Fibroblast of peridontal ligament (primary cell): ENCODE results near the gene TBX1.
"Not testable (repeated sequence)": the region's sequence is repeated elsewhere in the genome, so short reads cannot be mapped to it uniquely, and the experiment has no call there.

Experiments used
- DNase-seq: peaks from one replicate; pipeline ENCODE4 v3.0.0-alpha.2; 2010; ENCODE audit errors: extremely low read depth

The TBX1 gene

GRCh38 chr22:19784384-19785175 lies 24.0 kb downstream of the TBX1 start:
- DNase-seq, result no peak

DNA sequence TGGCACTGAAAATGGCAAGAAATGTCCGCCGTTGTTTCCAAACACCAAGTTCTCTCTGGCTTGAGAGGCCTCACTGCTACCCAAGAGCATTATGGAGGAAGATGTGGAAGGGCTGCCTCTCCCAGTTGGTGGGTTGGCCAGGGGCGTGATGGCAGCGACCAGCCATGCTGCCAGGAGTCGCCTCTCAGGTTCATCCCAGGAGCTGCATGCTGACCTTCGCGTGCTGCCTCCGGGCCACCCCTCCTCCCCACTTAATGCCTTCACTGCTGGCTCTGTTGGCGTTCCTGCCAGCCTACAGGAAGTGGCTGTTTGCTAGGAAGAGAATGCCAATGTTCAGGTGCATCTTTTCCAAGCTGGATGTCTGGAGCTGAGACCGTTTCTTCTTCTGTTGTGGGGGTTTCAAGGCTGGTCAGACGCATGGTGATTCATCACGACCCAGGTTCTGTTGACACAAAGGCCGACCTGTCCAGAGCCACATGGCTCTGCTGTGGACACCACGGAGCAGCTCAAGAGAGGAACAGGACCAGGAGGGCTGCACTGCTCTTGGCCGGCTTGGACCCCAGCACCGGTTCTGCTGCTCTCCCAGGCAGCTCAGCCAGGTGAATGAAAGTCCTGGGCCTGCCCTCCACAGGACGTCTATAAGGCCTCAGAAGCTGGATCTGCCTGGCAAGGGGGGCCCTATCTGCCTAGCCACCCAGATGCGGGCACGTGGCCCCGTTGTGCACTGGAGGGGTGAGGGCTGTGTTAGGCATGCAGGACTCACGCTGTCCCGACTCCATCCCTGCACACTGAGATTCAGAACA lies 25.1 kb downstream of the TBX1 start:
- DNase-seq, result no peak

DNA sequence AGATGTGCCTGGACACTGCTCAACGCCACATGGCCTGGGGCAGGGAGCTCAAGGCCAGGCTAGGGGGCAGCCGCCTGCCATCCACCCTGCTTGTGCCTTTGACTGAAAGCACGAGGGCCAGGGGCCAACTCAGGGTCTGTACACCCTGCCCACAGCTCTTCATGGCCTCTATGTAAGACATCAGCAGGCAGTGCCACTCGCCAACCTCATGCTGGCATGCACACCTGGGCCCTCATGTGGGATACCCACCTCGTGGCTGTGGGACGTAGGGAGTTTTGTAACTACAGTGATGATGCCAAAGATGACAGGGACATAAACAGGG lies 25.6 kb downstream of the TBX1 start:
- DNase-seq, result no peak

GRCh38 chr22:19786959-19787848 lies 26.6 kb downstream of the TBX1 start:
- DNase-seq, result no peak

DNA sequence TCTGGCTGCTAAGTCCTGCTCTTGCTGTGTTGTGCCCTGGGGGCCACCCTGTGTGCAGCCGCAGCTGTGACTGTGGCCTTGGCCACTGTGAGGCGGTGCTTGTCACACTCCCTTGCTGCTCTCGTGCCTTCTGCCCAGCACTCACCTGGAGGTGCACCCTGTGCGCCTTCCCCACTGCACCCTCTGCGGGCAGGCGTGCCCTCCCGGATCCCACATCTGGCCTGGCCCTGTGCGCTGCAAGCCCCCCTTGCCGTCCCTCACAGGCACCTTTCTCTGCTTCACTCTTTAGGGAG lies 27.2 kb downstream of the TBX1 start:
- DNase-seq, result no peak

DNA sequence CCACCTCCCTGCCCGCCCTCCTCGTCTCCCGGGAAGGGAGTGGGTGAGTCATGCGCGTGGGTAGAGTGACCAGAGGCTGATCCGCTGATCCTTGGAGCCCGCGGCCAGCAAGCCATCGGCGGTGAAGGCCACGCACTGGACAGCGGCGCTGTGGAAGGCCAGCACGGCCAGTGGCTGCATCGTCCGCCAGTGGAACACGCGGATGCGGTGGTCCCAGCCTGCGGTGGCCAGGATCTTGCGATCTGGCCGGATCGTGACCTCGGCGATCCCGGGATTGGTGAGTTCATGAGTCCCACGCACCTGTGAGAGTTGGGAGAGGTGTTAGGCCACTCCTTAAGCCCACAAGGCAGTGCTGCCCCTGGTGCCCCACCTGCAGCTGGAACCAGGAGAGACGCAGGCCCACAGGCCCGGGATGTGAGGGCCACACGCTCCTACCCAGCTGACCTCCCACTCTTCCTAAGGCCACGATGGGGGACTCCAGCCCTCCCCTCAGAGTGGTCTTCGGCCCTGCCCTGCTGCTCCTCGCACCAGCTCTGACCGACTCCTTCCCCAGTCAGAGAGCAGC lies 28.2 kb downstream of the TBX1 start:
- no peak for DNase-seq

- DNase-seq, result no peak
Observed at GRCh38 chr22:19789406-19789805, 28.8 kb downstream of the TBX1 start.

GRCh38 chr22:19789828-19790227 lies 29.2 kb downstream of the TBX1 start:
- no peak for DNase-seq

- DNase-seq, result no peak
Observed at GRCh38 chr22:19791243-19791642, 30.7 kb downstream of the TBX1 start.

- DNase-seq, result no peak
Observed at GRCh38 chr22:19791894-19792293, 31.3 kb downstream of the TBX1 start.

DNA sequence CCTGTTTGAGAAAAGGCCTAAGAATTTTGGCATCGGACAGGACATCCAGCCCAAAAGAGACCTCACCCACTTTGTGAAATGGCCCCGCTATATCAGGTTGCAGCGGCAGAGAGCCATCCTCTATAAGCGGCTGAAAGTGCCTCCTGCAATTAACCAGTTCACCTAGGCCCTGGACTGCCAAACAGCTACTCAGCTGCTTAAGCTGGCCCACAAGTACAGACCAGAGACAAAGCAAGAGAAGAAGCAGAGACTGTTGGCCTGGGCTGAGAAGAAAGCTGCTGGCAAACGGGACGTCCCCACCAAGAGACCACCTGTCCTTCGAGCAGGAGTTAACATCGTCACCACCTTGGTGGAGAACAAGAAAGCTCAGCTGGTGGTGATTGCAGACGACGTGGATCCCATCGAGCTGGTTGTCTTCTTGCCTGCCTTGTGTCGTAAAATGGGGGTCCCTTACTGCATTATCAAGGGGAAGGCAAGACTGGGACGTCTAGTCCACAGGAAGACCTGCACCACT lies 31.9 kb downstream of the TBX1 start:
- not testable (repeated sequence) for DNase-seq

DNA sequence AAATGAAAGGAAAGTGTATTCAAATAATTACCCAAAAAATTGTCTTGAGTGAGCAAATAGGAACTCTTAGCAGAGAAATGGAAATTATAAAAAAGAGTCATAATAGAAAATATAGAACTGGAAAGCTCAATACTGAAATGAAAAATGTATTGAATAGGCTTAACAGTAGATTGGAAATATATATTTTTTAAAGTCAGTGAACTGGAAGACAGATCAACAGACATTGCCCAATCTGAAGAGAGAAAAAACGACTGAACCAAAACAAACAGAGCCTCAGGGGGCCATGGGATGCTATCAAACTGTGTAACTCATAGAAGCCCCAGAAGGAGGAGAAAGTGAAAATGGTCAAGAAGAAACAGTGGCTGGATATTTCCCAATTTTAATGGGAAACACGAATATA lies 32.6 kb downstream of the TBX1 start:
- DNase-seq, result no peak

DNA sequence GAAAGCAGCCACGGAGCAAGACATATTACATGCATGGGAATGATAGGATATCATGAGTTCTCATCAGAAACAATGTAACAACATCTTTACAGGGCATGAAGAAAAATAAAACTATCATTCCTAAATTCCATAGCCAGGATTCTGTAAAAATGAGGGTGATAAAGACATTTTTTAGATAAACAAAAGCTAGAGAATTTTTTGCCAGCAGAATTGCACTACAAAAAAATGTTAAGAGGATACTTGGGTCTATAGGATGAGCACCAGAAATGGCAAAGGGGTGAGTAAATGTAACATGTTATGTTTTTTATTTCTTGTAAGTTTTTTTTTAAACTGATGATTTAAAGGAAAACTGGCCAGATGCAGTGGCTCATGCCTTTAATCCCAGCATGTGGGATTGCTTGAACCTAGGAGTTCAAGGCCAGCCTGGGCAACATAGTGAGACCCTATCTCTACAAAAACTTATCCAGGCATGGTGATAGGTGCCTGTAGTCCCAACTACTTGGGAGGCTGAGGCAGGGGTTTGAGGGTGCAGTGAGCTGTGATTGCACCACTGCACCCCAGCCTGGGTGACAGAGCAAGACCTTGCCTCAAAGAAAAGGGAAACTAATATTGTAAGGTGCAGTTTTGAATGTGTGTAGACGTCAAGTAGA lies 33.2 kb downstream of the TBX1 start:
- no peak for DNase-seq

GRCh38 chr22:19795617-19796008 lies 35.0 kb downstream of the TBX1 start:
- peak; percentile 59 for DNase-seq

DNA sequence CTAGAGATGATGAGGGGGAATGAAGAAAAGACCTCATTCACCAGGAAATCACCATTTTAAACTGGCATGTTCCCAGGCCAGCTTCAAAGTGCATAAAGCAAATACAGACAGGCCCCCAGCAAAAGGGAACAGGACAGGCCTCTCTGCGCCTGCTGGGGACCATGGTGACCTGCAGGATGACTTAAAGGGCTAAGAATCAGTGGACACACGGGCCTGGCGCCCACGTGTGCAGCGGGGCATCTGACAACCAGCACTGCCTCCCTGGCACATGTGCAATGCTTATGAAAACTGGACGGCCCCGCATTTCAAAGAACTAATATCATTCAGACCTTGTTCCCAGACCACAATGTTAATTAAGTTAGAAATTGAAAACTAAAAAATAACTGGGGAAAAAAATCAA lies 35.6 kb downstream of the TBX1 start:
- no peak for DNase-seq

DNA sequence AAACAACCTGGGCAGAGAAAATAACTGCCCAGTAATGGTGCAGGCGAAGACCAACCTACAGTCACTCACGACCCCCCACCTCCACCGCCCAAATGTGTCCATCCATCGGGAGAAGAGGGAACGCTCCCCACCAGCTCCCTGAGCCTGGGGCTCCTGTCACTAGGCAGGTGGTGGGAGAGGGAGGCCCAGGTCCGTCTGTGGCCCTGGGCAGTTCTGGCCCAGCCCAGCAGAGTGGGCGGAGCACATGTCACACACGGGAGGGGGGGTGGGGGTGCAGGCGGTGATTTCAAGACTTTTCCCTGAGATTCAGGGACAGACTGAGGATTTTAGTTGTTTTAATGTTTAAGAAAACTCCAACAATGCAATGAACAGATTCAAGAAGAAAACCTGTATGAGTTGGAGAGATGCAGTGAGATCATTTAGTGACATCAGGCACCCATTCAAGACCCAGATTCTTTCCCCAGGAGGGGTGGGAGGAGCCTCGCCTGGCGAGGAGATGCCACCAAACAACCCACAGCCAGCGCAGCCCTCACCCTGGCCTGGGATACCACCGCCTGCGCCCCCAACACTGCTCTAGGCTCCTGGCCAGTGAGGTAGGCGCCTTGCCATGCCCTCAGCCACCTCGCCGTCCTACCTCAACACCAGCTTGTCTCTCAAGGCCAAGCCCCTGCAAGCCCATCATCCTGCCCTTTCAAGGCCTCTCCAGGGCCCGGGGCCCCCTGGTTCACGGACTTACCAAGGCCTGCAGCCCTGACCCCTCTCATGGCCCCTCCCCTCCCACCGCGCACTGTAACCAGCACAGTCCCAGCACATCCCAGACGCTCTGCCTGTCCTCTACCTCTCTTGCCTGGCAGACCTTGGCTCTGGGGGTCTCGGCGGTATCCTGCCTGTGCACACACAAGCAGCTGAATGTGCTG lies 36.8 kb downstream of the TBX1 start:
- DNase-seq, result no peak

DNA sequence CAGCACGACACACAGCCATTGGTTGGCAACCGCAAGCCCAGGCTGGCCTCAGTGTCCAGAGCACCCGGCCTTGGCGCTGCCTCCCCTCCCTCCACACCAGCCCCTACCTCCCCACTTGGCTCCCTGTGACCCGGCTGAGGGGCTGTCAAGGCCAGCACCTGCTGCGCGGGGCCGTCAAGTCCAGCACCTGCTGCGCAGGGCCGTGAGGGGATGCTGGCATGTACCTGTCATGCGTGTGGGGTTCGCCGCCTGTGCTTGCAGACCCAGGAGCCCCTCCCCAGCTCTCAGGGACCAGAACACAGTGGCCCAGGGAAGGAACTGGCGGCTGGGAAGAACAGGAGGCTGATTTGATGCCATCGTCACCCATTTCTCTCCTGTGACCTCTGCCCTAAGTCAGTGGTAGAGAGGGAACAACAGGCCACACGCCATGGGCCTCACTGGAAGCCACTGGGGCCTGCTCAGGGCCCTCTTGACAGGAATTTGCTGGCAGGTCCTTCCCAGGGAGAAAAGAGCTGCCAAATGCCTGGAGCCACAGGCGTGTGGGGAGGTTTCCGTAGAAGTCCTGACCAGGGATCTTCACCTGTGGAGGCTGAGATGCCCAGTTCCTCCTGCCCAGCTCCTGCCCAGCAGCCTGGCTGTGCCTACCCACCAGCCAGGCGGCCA lies 37.6 kb downstream of the TBX1 start:
- DNase-seq, result no peak

DNA sequence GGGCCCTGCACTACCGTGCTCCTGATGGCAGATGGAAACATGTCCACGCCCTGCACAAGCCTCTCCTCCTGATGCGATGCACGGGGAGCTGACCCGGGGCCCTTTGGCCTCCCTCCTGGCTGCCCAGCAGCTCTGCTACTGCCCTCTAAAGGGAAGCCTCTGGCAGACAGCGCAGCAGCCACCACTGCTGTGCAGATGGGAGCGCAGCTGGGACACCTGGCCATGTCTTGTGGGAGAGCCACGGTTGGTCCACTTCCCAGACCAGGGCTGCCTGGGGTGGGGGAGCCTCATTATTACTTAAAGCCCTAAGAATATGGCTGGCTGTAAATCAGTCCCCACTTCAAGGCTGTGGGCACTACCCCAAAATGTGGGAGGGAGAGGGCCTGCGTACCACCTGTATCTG lies 38.3 kb downstream of the TBX1 start:
- no peak for DNase-seq

- peak; percentile 96 for DNase-seq
Observed at GRCh38 chr22:19799322-19800190, 39.0 kb downstream of the TBX1 start.
